DOHH2 (cell line): ENCODE results near the gene GCN1.

ENCODE experiments used
- H3F3A ChIP-seq: fragments of 200-600 bp; sonication (generic), shearing (Covaris generic); 2 replicates; pipeline ENCODE4 v1.6.0; 2016; ENCODE audit warnings: antibody characterized with exemption, mild to moderate bottlenecking; ENCODE audit not compliant: control insufficient read depth, insufficient read depth
- H3K27ac ChIP-seq: fragments of 200-600 bp; sonication (generic); 2 replicates; pipeline ENCODE4 v1.5.1; 2014; ENCODE audit warnings: low read depth, mild to moderate bottlenecking, low read length, moderate library complexity
- H3K27me3 ChIP-seq: fragments of 200-600 bp; sonication (generic); 2 replicates; pipeline ENCODE4 v1.6.1; 2014; ENCODE audit warnings: mild to moderate bottlenecking, low read length, mixed read lengths; ENCODE audit not compliant: control insufficient read depth
- H3K36me3 ChIP-seq: fragments of 200-600 bp; sonication (generic); 2 replicates; pipeline ENCODE4 v1.6.1; 2014; ENCODE audit warnings: mild to moderate bottlenecking, low read length, moderate library complexity, mixed read lengths; ENCODE audit not compliant: control insufficient read depth
- H3K4me1 ChIP-seq: fragments of 200-600 bp; sonication (generic); 2 replicates; pipeline ENCODE4 v1.6.1; 2014; ENCODE audit warnings: mild to moderate bottlenecking, low read length, mixed read lengths; ENCODE audit not compliant: control insufficient read depth
- H3K4me2 ChIP-seq: fragments of 200-600 bp; sonication (generic); 2 replicates; pipeline ENCODE4 v1.6.0; 2014; ENCODE audit warnings: mild to moderate bottlenecking, low read length, moderate library complexity
- H3K4me3 ChIP-seq: fragments of 200-600 bp; sonication (generic); 2 replicates; pipeline ENCODE4 v1.5.1; 2014; ENCODE audit warnings: mild to moderate bottlenecking, low read length, mixed read lengths
- H3K79me2 ChIP-seq: fragments of 200-600 bp; sonication (generic); 2 replicates; pipeline ENCODE4 v1.6.1; 2014; ENCODE audit warnings: mild to moderate bottlenecking, low read length, mixed read lengths; ENCODE audit not compliant: control insufficient read depth
- H3K9me2 ChIP-seq: fragments of 200-600 bp; sonication (generic); replicated peaks from 2 replicates; pipeline ENCODE4 v1.6.1; 2014; ENCODE audit warnings: mild to moderate bottlenecking, low read length, mixed read lengths; ENCODE audit not compliant: control insufficient read depth
- H3K9me3 ChIP-seq: fragments of 200-600 bp; sonication (generic); 2 replicates; pipeline ENCODE4 v1.6.1; 2014; ENCODE audit warnings: antibody characterized with exemption, low read length, mixed read lengths; ENCODE audit not compliant: control insufficient read depth, insufficient read depth
- H4K20me1 ChIP-seq: fragments of 200-600 bp; sonication (generic); 2 replicates; pipeline ENCODE4 v1.6.0; 2014; ENCODE audit warnings: low read depth, mild to moderate bottlenecking, antibody characterized with exemption, low read length, moderate library complexity; ENCODE audit not compliant: control insufficient read depth, insufficient read depth
- CTCF ChIP-seq: fragments of 200-600 bp; sonication (generic); IDR thresholded peaks from one replicate; pipeline ENCODE4 v1.5.1; 2014; ENCODE audit warnings: antibody characterized with exemption, mild to moderate bottlenecking, low read depth, low read length; ENCODE audit not compliant: poor library complexity, severe bottlenecking
- EZH2phosphoT487 ChIP-seq: fragments of 200-600 bp; sonication (generic); IDR thresholded peaks from 2 replicates; pipeline ENCODE4 v1.6.1; 2017; ENCODE audit warnings: borderline replicate concordance, mild to moderate bottlenecking, antibody characterized with exemption, low read length, moderate library complexity, mixed read lengths

Gene GCN1

GRCh38 chr12:120095331-120095730 lies 99.2 kb downstream of the GCN1 start:
- TF ChIP-seq EZH2phosphoT487 (no peak), CTCF (no peak)
- Histone ChIP-seq H3K36me3 (peaks cover 61% of the 10 kb centered on the region), H3K27ac (no peak overlapping the region), H4K20me1 (no peaks in the 10 kb centered on the region), H3K4me2 (no peak overlapping the region), H3K9me3 (no peaks in the 10 kb centered on the region), H3K4me3 (no peak overlapping the region), H3K9me2 (no peaks in the 10 kb centered on the region), H3K27me3 (no peaks in the 10 kb centered on the region), H3K79me2 (peaks cover 10% of the 10 kb centered on the region), H3K4me1 (peaks cover 2% of the 10 kb centered on the region; the same call in 1 of the 2 replicates), H3F3A (no peaks in the 10 kb centered on the region)

- peaks cover 53% of the 10 kb centered on the region for H3K36me3 ChIP-seq
- no peak for TF ChIP-seq CTCF
- no peak for TF ChIP-seq EZH2phosphoT487
- no peak overlapping the region for H3K4me3 ChIP-seq
- H3K9me3 ChIP-seq: no peaks in the 10 kb centered on the region
- H4K20me1 ChIP-seq: no peaks in the 10 kb centered on the region
- H3K9me2 ChIP-seq: no peaks in the 10 kb centered on the region
- no peaks in the 10 kb centered on the region for H3F3A ChIP-seq
- no peak overlapping the region for H3K27ac ChIP-seq
- H3K79me2 ChIP-seq: peaks cover 2% of the 10 kb centered on the region; the same call in 1 of the 2 replicates
- peaks cover 2% of the 10 kb centered on the region; the same call in 1 of the 2 replicates for H3K4me1 ChIP-seq
- H3K27me3 ChIP-seq: no peaks in the 10 kb centered on the region
- H3K4me2 ChIP-seq: no peak overlapping the region
Observed at GRCh38 chr12:120094485-120094884, 100.0 kb downstream of the GCN1 start.

GRCh38 chr12:120093592-120094355 lies 100.7 kb downstream of the GCN1 start:
- Histone ChIP-seq H3K36me3 (peaks cover 46% of the 10 kb centered on the region), H3K4me3 (no peak overlapping the region), H3K9me2 (no peaks in the 10 kb centered on the region), H4K20me1 (no peaks in the 10 kb centered on the region), H3K4me1 (peaks cover 2% of the 10 kb centered on the region; the same call in 1 of the 2 replicates), H3K27me3 (no peaks in the 10 kb centered on the region), H3K9me3 (no peaks in the 10 kb centered on the region), H3K79me2 (no peaks in the 10 kb centered on the region), H3K27ac (no peak overlapping the region), H3F3A (no peaks in the 10 kb centered on the region), H3K4me2 (no peak overlapping the region)
- no peak for TF ChIP-seq EZH2phosphoT487
- TF ChIP-seq CTCF: no peak
